NCI-H1105 treated with DMSO at 0.1 percent for 48 hours (cell line): ENCODE results near the gene HOMER3.
A peak's percentile ranks its signal among the peaks of the same experiment; 100 is the strongest.
"Not testable (repeated sequence)": the region's sequence is repeated elsewhere in the genome, so short reads cannot be mapped to it uniquely, and the experiment has no call there.

Experiments used
- DNase-seq: peaks from one replicate; lab custom pipeline; 2025; lab: John Stamatoyannopoulos, UW

Gene HOMER3

GRCh38 chr19:18902519-18902918, 38.5 kb downstream of the HOMER3 start:
- not testable (repeated sequence) for DNase-seq

GRCh38 chr19:18901491-18901890, 39.5 kb downstream of the HOMER3 start:
- no peak for DNase-seq

DNA sequence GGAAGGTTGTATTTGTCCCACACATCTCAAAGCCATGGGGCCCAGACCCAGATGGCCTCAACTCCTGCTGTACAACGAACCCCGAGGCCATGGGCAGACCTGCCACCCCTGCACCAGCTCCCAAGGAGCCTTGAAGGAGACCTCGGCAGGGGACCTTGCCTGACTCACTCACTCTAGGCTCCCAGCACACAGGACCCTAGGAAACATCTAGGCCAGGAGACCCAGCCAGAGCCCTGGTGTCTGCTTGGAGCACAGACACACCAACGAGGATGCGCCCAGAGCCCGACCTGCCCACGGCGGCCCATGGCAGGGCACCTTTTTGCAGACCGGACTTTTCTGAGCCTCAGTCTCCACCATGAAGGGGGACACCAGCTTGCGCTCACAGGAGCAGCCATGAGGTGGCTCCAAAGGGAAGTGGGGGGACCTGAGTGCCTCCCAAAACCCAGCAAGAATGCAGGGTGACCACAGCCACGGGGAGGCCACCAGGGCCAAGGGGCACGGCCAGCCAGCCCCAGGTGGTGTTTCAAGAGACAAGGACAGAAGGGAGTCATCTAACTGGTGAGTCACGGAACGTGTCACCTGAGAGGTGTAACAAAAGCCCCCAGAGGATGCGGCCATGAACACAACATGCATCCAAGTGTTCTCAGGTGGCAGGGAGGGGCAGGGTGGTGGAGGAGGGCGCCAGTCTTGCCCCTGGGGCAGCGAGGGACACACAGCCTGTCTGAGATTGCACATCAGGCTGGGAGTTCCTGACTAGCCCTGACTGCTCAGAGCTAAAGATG, 40.1 kb downstream of the HOMER3 start:
- no peak for DNase-seq

DNA sequence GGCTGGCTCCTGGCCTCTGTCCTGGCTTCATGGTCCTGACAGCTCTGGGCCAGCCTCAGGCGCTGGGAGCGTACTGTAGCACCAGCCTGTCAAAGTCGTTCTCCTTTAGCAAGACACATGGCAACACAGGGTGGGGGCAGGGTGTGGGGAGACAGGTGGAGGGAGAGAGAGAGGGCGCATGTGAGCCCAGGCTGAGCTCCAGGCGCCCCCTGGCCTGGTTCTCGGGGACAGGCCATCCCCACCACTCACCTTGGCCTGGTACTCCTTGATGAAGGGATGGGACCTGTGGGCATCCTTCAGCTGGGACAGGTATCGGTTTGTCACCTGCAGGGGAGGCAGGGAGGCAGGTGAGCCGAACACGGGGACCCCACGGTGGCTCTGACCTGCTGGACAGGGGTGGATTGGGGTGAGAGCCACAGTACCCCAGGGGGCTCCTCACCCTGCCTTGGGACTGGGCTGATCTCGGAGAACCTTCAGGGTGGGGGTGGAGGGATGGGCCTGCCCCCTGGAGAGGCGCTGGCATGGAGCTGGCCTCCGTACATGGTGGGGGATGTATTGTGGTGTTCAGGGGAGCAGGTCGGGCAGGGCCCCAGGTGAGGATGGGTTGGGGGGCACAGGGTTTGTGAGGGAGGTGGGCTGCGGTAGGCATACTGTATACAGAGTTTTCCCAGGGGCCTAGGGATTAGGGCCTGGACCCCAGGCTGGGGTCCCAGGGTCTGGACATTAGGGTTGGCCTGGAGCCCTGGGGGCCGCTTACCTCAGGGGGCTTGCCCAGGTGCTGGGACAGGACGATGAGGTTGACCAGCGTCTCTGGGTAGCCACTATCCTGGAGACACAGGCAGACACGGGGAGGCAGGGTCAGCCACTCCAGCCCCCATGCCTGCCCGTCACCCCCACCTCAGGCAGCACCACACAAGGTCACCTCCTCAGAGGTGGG, 41.1 kb downstream of the HOMER3 start:
- DNase-seq, result no peak

DNA sequence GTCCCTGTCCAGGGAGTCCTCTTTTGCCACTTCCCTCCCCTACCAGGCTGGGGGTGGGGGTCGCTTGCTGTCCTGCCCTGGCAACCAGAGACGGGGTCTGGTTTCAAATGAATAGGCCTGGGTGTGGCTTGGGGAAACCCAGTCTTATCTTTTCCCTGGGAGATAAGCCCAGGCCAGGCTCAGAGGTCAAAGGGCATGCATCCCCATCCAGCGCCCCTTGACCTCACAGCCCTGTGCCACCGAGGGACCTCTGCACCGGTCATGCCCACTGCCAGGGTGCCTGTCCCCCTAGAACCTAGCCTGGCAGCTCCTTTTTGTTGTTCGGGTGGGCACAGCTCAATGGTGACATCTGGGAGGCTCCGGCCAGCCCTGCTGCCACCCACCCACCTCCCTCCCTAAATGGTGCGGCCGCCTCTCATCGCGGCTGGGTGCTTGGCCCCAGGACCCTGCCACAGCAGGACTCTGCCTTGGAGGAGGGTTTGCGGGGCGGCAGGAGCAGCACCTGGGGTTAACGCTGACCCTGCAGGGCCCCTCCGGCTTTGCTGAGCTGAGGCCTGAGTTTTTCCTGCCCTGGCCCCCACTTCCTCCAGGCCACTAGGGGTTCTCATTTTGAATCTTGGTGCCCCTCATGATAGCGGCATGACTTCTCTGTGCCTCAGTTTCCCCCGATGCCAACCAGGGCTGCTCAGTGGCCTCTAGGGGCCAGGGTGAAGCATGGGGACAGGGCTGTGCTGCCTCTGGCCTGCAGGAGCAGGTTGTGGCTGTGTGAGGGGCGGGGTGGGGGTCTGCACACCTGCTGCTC, 42.2 kb downstream of the HOMER3 start:
- DNase-seq, result no peak

DNA sequence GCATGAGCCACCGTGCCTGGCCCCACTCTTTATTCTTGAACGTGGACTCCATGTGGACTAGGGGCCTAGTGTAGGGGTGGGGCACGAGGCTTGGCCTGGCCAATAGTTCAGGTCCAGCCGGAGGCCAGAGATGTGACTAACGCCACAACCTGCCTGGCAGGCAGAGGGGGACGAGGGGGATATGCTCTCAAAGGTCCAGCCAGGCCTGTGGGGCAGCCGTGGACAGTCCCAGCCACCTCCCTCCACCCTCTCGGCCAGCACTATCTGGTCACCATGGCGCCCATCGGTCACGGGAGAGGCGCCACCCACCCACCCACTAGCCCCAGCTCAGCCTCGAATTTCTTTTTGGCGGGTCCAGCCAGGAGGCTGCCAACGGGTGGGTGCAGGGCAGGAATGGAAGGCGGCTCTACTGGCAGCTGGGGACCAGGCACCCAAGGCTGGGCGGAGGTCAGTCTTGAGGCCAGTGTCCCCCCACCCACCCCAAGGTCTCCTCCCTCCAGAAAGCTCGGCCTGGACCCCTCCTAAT, 42.9 kb downstream of the HOMER3 start:
- no peak for DNase-seq

DNA sequence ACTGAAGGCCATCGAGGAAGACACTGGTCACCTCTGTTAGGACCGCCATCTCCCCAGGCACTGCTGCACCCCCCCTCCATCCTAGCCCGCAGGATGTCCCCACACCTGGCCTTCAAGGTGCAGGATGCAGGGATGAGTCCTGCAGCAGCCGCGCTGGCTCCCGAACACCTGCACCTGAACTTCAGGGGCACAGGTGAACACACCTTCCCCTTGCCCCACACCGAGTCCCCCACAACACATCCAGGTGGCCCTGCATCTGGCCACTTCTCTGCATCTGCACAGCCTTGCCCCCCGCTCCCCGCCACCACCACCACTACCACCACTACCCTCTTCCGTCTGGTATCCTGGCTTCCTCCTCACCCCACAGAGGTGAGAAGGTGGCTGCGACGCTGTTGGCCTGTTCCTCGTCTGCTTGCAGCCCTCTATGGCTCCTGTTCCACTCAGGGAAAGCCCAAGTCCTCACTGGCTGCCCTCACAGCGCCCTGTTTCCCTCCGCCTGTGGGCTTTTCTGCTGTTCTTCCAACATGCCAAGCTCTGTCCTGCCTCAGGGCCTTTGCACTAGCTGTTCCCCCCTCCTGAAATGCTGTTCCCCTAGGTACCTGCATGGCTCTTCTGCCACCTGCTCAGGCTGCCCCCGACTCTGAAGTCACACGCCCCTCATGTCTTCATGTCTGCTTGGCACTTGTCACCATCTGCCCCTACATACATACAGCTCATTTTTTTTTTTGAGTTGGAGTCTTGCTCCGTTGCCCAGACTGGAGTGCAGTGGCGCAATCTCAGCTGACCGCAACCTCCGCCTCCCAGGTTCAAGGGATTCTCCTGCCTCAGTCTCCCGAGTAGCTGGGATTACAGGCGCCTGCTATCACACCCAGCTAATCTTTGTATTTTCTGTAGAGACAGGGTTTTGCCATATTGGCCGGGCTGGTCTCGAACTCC, 43.7 kb downstream of the HOMER3 start:
- no peak for DNase-seq

- no peak for DNase-seq
These were observed 44.6 kb downstream of the HOMER3 start for GRCh38 chr19:18896421-18896841.

DNA sequence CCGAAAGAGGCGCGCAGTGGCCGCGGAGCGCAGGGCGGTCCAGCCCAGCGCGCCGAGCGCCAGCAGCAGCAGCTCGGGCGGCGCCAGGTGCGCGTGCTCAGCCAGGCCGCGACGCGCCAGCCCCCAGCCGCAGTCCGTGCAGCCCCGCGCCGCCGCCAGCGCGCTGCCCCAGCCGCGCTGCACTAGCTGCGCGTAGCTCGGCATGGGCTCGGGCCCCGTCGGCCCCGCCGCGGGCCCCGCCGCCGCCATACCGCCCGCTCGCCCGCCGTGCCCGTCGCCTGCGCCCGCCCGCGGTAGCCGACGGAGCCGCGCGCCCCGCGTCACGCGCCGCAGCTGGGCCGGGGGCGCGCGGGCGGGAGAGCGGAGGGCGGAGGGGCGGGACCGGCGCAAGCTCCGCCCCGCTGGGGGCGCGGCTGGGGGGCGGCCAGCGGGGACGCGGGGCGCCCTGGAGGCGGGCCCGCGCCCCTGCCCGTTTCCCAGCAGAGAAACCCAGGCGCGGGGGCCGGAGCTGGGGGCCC, 45.1 kb downstream of the HOMER3 start, which contains the start of gene CERS1:
TSS of gene CERS1 (minus strand) at position 335 of the 518 bp plus-strand sequence. CDS start at position 249, 86 bp downstream.
- peak; percentile 45 for DNase-seq

- DNase-seq, result peak; percentile 24
These were observed 45.8 kb downstream of the HOMER3 start for GRCh38 chr19:18895038-18895823.

- peak; percentile 92 for DNase-seq
These were observed 46.6 kb downstream of the HOMER3 start for GRCh38 chr19:18894254-18895037.

GRCh38 chr19:18893587-18894253, 47.3 kb downstream of the HOMER3 start:
- DNase-seq, result no peak

- DNase-seq, result no peak
These were observed 50.9 kb downstream of the HOMER3 start for GRCh38 chr19:18889949-18890745.

GRCh38 chr19:18886972-18887371, 54.0 kb downstream of the HOMER3 start:
- no peak for DNase-seq

- no peak for DNase-seq
These were observed 57.3 kb downstream of the HOMER3 start for GRCh38 chr19:18883526-18884304.

DNA sequence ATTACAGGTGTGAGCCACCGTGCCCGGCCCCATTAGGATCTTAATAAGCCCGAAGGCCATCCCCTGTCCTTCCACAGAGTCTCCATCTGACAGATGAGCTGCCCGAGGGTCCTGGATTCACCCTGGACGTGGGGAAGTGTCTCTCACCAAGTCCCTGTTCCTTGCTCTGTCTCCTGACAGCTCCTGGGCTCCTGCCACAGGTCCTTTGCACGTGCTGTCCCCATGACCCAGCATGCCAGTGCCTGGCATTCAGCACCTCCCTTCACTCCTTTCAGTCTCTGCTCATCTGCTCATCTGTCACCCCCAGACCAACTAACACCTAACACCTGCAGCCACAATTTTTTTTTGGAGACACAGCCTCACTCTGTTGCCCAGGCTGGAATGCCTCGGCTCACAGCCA, 59.5 kb downstream of the HOMER3 start:
- DNase-seq, result no peak
